Small intestine (tissue), 16 donors: Measurements from ENCODE around the gene LPCAT2. TPM values are rescaled to one million over a fixed set of nuclear protein-coding genes. Genes with fewer than 3 reads are reported as not detected.

ENCODE experiments used
- DNase-seq, 2 donors: peaks; one replicate each; pipeline versions ENCODE4 v3.0.0 to v3.0.0-alpha.2; 2013
- FAIRE-seq: peaks from 2 replicates; lab custom pipeline; 2012; peaks lifted over from hg19 to GRCh38; lab: Jason Lieb, UNC
- H3K27ac ChIP-seq, 3 donors: one replicate each; pipeline ENCODE4 v1.5.1; 2013; ENCODE audit warnings: low read length in 2 of 3, mild to moderate bottlenecking in 2 of 3, control low read depth in 1 of 3, inconsistent platforms in 1 of 3, low read depth in 1 of 3, moderate library complexity in 1 of 3
- H3K27me3 ChIP-seq, 3 donors: one replicate each; pipeline ENCODE4 v1.6.1; 2013; ENCODE audit warnings: low read length in 3 of 3, inconsistent platforms in 1 of 3; ENCODE audit not compliant: control insufficient read depth in 3 of 3, insufficient read depth in 3 of 3
- H3K36me3 ChIP-seq, 3 donors: one replicate each; pipeline ENCODE4 v1.6.1; 2013; ENCODE audit warnings: low read length in 3 of 3, inconsistent platforms in 1 of 3, low read depth in 1 of 3, mild to moderate bottlenecking in 1 of 3, moderate library complexity in 1 of 3; ENCODE audit not compliant: control insufficient read depth in 3 of 3, insufficient read depth in 2 of 3
- H3K4me1 ChIP-seq, 3 donors: one replicate each; pipeline ENCODE4 v1.6.1; 2013; ENCODE audit warnings: low read length in 2 of 3, inconsistent platforms in 1 of 3, low read depth in 1 of 3, mild to moderate bottlenecking in 1 of 3, moderate library complexity in 1 of 3; ENCODE audit not compliant: control insufficient read depth in 3 of 3, insufficient read depth in 2 of 3
- H3K4me3 ChIP-seq, 3 donors: one replicate each; pipeline ENCODE4 v1.5.1; 2013; ENCODE audit warnings: low read length in 3 of 3, control low read depth in 1 of 3, inconsistent platforms in 1 of 3, low read depth in 1 of 3, mild to moderate bottlenecking in 1 of 3, moderate library complexity in 1 of 3
- H3K9me3 ChIP-seq, 2 donors: one replicate each; pipeline ENCODE4 v1.6.1; 2013; ENCODE audit warnings: low read depth in 1 of 2, low read length in 1 of 2; ENCODE audit not compliant: control insufficient read depth in 2 of 2, insufficient read depth in 1 of 2
- WGBS, 3 donors: extraction: QIAGEN DNeasy Blood & Tissue Kit; methylation state at CpG; one replicate each; pipeline ENCODE4 v1.1.7; 2013; 5-methylcytosine and 5-hydroxymethylcytosine counted together
- long read RNA-seq, 10 donors: transcript quantifications; one replicate each; lab custom pipeline, GENCODE V29; 2026
- polyA plus RNA-seq, 4 donors: library from polyadenylated mRNA; stranded (reverse) in 3 of 4; unstranded in 1 of 4; fragments of 200-250 nt in 3 of 4; fragments of 120-200 nt in 1 of 4; gene quantifications; one replicate each; pipeline versions ENCODE4 v1.2.1 to v1.2.3, GENCODE V29; 2013
- donor health status: healthy with polysubstance abuse.
- donor health status: control.
- donor health status: control.
- donor health status: Bipolar disorder and iron deficiency.
- donor health status: healthy.

LPCAT2 gene, protein sequence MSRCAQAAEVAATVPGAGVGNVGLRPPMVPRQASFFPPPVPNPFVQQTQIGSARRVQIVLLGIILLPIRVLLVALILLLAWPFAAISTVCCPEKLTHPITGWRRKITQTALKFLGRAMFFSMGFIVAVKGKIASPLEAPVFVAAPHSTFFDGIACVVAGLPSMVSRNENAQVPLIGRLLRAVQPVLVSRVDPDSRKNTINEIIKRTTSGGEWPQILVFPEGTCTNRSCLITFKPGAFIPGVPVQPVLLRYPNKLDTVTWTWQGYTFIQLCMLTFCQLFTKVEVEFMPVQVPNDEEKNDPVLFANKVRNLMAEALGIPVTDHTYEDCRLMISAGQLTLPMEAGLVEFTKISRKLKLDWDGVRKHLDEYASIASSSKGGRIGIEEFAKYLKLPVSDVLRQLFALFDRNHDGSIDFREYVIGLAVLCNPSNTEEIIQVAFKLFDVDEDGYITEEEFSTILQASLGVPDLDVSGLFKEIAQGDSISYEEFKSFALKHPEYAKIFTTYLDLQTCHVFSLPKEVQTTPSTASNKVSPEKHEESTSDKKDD
- 1 to 10 TPM; 1.3 to 8.6 (median 4.9) TPM for polyA plus RNA-seq
- long read RNA-seq, donor 1, result 0 reads
- long read RNA-seq, donor 2, full-length matches to known transcripts, result 1 of 1 reads
- long read RNA-seq, donor 2, partial matches to known transcripts, result 0 of 1 reads
- long read RNA-seq, donor 2, other reads (novel, unspliced or antisense), result 0 of 1 reads
- long read RNA-seq, donor 3, result 0 reads
- long read RNA-seq, donor 4, result 0 reads
- long read RNA-seq, donor 5, result 0 reads
- long read RNA-seq, donor 6, full-length matches to known transcripts, result 4 of 4 reads
- long read RNA-seq, donor 6, partial matches to known transcripts, result 0 of 4 reads
- long read RNA-seq, donor 6, other reads (novel, unspliced or antisense), result 0 of 4 reads
- long read RNA-seq, donor 7, full-length matches to known transcripts, result 3 of 8 reads
- long read RNA-seq, donor 7, partial matches to known transcripts, result 5 of 8 reads
- long read RNA-seq, donor 7, other reads (novel, unspliced or antisense), result 0 of 8 reads
- long read RNA-seq, donor 8, result 0 reads
- long read RNA-seq, donor 9, result 0 reads
- long read RNA-seq, donor 10, full-length matches to known transcripts, result 5 of 5 reads
- long read RNA-seq, donor 10, partial matches to known transcripts, result 0 of 5 reads
- long read RNA-seq, donor 10, other reads (novel, unspliced or antisense), result 0 of 5 reads

GRCh38 chr16:55508941-55509931 is at the start of gene LPCAT2:
Gene LPCAT2 (plus strand): TSS chr16:55509072. CDS start chr16:55509182, 110 bp downstream.
- Histone ChIP-seq H3K36me3 (peaks cover 0 to 12% (median 3%) of the 10 kb centered on the region in 3 donors), H3K27me3 (peaks cover 0 to 12% (median 2%) of the 10 kb centered on the region in 3 donors), H3K4me3 (peak within 1 kb of the TSS; percentile 45 to 54 (median 46)), H3K4me1 (peaks cover 0 to 3% (median 0%) of the 10 kb centered on the region in 3 donors), H3K27ac (peak within 1 kb of the TSS in 1 of 3 donors; percentile 71), H3K9me3 (peaks cover 0 to 8% of the 10 kb centered on the region in 2 donors)
- no peak for FAIRE-seq
- peak; percentile 84 to 88 for DNase-seq
- 1 to 3% (median 1%) methylated on average over 53 to 61 of the region's 61 CpGs for WGBS, 3 donors

GRCh38 chr16:55462241-55462640 is 46.6 kb upstream of the LPCAT2 start:
- DNase-seq (no peak), FAIRE-seq (no peak)
- H3K36me3 ChIP-seq, result no peaks in the 10 kb centered on the region
- H3K4me3 ChIP-seq, result no peak overlapping the region
- H3K4me1 ChIP-seq, result no peaks in the 10 kb centered on the region
- 58 to 60% (median 59%) methylated on average over 6 of the region's 6 CpGs for WGBS, 3 donors
- H3K9me3 ChIP-seq, result no peaks in the 10 kb centered on the region
- no peak overlapping the region for H3K27ac ChIP-seq
- H3K27me3 ChIP-seq, result no peaks in the 10 kb centered on the region

DNA sequence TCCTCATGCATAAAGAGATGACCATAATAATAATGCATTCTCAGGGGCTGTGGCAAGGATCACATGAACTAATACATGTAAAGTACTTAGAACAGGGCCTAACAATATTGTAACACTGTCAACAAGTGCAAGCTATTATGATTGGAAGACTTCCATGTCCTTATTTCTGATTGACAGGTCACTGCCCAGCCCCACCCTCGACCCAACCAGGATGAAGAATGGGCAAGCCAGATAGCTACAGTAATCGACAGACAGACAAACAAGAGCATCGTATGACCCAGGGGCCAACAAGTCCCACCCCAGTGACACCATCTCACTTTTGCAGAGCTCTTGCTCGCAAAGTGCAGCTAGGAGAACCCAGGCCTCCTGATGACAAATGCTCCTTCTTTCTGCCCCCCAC is 44.5 kb upstream of the LPCAT2 start:
- WGBS, 3 donors, result 30 to 54% (median 46%) methylated on average over 4 of the region's 4 CpGs
- H3K4me3 ChIP-seq, result no peak overlapping the region
- FAIRE-seq, result no peak

DNA sequence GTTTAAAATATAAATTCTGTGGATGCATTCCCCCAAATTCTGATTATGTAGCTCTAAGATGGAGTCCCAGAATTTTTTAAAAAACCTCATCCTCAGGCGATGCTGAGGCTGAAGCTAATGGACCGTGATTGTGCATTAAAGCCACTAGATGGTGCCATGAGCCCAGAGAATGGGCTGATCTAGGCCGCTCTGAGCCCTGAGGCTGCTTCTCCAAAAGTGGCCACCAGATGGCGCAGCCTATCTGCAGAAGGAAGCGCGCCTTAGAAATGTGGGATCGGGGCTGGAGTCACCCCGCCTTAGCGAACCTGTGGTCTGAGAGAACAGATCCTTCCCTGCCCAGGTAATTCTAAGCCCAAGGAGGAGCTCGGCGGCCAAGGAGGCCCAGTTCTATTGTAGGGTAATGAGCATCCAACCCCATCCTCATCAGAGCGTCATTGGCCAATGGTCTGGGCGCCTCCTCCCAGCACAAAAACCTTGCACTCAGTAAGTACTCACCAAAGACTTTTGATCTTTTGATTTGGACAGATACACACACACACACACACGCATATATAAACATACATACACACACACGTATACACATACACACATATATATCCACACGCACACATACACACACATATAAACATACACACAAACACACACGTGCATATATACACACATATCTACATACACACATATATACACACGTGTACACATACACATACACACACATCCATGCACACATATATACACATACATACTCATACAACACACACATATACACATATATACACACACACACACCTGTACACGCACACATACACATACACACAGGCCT is 43.6 kb upstream of the LPCAT2 start:
- no peaks in the 10 kb centered on the region for H3K9me3 ChIP-seq
- H3K36me3 ChIP-seq, result no peaks in the 10 kb centered on the region
- no peak for FAIRE-seq
- H3K27me3 ChIP-seq, result no peaks in the 10 kb centered on the region
- H3K4me3 ChIP-seq, result no peak overlapping the region
- H3K4me1 ChIP-seq, result no peaks in the 10 kb centered on the region
- peak; percentile 81 to 89 for DNase-seq
- H3K27ac ChIP-seq, result no peak overlapping the region
- WGBS, 3 donors, result 29 to 31% (median 30%) methylated on average over 19 of the region's 19 CpGs

More for the DNA sequence above, 44.5 kb upstream of the LPCAT2 start:
- Histone ChIP-seq H3K27me3 (no peaks in the 10 kb centered on the region), H3K9me3 (no peaks in the 10 kb centered on the region), H3K36me3 (no peaks in the 10 kb centered on the region), H3K4me1 (no peaks in the 10 kb centered on the region), H3K27ac (no peak overlapping the region)
- DNase-seq, result no peak

DNA sequence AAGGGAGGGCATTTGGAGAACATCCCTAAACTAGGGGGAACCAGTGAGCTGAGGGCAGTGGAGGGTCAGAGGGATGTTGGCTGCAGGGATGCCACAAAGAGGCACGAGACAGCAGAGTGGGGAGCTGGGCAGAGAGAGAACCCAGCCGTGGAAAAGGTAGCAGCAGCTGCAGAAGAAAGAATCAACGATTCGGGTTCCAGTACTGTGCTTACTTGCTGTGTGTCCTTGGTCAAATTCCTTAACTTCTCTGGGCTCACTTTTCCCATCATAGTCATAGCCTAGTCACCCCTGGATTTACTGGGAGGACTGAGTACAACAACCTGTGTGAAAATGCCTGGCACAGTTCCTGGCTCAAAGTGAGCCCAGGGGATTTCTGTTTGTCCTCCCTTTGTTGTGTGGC is 42.7 kb upstream of the LPCAT2 start:
- no peak for FAIRE-seq

GRCh38 chr16:55467898-55468297 is 41.0 kb upstream of the LPCAT2 start:
- Histone ChIP-seq H3K27me3 (no peaks in the 10 kb centered on the region), H3K36me3 (no peaks in the 10 kb centered on the region), H3K9me3 (no peaks in the 10 kb centered on the region), H3K4me3 (no peak overlapping the region), H3K4me1 (no peaks in the 10 kb centered on the region), H3K27ac (no peak overlapping the region)
- no peak for FAIRE-seq
- 73 to 88% (median 87%) methylated on average over 3 of the region's 3 CpGs for WGBS, 3 donors
- no peak for DNase-seq

More for the DNA sequence above, 42.7 kb upstream of the LPCAT2 start:
- WGBS, 3 donors, result 84 to 88% (median 88%) methylated on average over 4 of the region's 4 CpGs
- no peaks in the 10 kb centered on the region for H3K36me3 ChIP-seq
- H3K27ac ChIP-seq, result no peak overlapping the region
- no peaks in the 10 kb centered on the region for H3K27me3 ChIP-seq
- no peaks in the 10 kb centered on the region for H3K9me3 ChIP-seq
- DNase-seq, result no peak
- H3K4me3 ChIP-seq, result no peak overlapping the region
- no peaks in the 10 kb centered on the region for H3K4me1 ChIP-seq
